BJ (cell line): Measurements from ENCODE around the gene NOM1. TPM values are rescaled to one million over a fixed set of nuclear protein-coding genes. Genes with fewer than 3 reads are reported as not detected.

Experiments used
- CTCF ChIA-PET: fragments of 350-600 bp; formaldehyde crosslinking; extraction: SDS; loops from one replicate; lab custom pipeline; 2021; ENCODE audit warnings: antibody characterized with exemption, inconsistent platforms; lab: Yijun Ruan, JAX
- POLR2A ChIA-PET: fragments of 300-600 bp; sonication (Branson Sonifier 250); formaldehyde crosslinking; extraction: SDS; loops from one replicate; lab custom pipeline; 2021; ENCODE audit warnings: antibody characterized with exemption; lab: Charles Lee
- DNase-seq: peaks from one replicate; pipeline ENCODE4 v3.0.0-alpha.2; 2011; ENCODE audit warnings: low read depth
- H3K27me3 ChIP-seq: 2 replicates; pipeline ENCODE4 v1.6.0; 2011; ENCODE audit warnings: low read length; ENCODE audit not compliant: control insufficient read depth, insufficient read depth
- H3K36me3 ChIP-seq: 2 replicates; pipeline ENCODE4 v1.5.1; 2011; ENCODE audit warnings: low read length; ENCODE audit not compliant: control insufficient read depth, insufficient read depth
- H3K4me3 ChIP-seq: 2 replicates; pipeline ENCODE4 v1.5.1; 2011; ENCODE audit warnings: low read depth, mild to moderate bottlenecking, control low read depth, low read length
- polyA plus RNA-seq: library from polyadenylated mRNA; depleted of rRNA; stranded (reverse); fragments of >200 nt; gene quantifications from 2 replicates; pipeline ENCODE4 v1.2.3, GENCODE V29; 2011
- TF ChIP-seq, protein P1 (sequence below): IDR thresholded peaks from 2 replicates; pipeline ENCODE4 v1.5.1; 2011; ENCODE audit warnings: low read depth, mild to moderate bottlenecking, control low read depth, inconsistent platforms, low read length, moderate library complexity; ENCODE audit not compliant: insufficient read depth

The NOM1 gene
- polyA plus RNA-seq, 1 experiment = 8.0 TPM

DNA sequence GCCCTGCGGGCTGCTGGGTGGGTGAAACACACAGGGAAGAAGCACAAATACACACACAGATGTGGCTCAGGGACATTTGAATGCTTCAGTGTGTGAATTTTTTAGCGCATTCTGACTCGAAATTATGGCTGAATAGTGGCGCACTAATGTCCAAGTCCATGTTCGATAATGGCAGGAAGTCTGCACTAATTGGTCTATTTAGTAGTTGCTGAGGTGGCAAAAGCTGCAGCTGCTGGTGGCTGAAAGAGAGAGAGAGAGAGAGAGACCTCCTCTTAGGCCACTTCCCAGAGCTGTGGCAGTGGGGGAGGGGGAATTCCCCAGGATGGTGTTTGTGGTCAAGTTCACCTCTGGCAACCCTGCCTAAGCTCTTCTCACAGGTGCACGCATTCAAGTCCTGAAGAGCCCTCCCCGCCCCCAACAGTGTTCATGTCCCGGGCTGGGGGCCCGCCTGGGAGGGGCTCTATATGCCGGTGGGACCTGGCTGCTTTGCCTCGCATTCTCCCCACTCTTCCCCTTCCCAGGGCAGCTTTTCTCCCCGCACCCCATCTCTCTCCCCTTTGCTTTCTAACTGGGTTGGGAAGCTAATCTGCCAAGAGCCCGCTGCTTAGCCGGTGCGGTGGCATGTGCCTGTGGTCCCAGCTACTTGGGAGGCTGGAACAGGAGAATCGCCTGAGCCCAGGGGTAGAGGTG, 67.0 kb downstream of the NOM1 start:
- Histone ChIP-seq H3K4me3 (no peak overlapping the region), H3K36me3 (no peaks in the 10 kb centered on the region), H3K27me3 (peaks cover 77% of the 10 kb centered on the region)
- no peak for DNase-seq
- POLR2A ChIA-PET = no interaction called here
- CTCF ChIA-PET = no interaction called here
- TF ChIP-seq, protein P1, sequence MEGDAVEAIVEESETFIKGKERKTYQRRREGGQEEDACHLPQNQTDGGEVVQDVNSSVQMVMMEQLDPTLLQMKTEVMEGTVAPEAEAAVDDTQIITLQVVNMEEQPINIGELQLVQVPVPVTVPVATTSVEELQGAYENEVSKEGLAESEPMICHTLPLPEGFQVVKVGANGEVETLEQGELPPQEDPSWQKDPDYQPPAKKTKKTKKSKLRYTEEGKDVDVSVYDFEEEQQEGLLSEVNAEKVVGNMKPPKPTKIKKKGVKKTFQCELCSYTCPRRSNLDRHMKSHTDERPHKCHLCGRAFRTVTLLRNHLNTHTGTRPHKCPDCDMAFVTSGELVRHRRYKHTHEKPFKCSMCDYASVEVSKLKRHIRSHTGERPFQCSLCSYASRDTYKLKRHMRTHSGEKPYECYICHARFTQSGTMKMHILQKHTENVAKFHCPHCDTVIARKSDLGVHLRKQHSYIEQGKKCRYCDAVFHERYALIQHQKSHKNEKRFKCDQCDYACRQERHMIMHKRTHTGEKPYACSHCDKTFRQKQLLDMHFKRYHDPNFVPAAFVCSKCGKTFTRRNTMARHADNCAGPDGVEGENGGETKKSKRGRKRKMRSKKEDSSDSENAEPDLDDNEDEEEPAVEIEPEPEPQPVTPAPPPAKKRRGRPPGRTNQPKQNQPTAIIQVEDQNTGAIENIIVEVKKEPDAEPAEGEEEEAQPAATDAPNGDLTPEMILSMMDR = no peak

DNA sequence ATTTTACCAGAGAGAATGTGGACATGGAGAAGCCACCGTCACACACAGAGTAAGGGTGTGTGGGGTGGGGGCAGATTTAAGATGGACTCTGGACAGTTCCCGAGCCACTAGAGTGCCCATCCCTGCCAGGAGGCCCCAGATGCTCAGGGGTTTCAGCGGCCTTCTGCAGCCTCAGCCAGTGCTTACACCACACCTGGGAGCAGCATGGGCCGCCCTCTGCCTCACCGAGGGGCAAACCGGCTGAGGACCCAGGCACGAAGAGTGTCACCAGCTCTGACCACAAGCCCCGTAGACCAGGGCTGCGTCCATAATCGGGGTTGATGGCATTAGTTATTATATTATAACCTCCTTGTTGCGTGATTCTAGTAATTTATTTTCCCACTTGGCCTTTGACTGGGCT, 67.6 kb downstream of the NOM1 start:
- no peak overlapping the region for H3K4me3 ChIP-seq
- H3K27me3 ChIP-seq = peaks cover 78% of the 10 kb centered on the region
- ChIA-PET CTCF (no interaction called here), POLR2A (no interaction called here)
- TF ChIP-seq, protein P1 = no peak
- H3K36me3 ChIP-seq = no peaks in the 10 kb centered on the region
- no peak for DNase-seq

DNA sequence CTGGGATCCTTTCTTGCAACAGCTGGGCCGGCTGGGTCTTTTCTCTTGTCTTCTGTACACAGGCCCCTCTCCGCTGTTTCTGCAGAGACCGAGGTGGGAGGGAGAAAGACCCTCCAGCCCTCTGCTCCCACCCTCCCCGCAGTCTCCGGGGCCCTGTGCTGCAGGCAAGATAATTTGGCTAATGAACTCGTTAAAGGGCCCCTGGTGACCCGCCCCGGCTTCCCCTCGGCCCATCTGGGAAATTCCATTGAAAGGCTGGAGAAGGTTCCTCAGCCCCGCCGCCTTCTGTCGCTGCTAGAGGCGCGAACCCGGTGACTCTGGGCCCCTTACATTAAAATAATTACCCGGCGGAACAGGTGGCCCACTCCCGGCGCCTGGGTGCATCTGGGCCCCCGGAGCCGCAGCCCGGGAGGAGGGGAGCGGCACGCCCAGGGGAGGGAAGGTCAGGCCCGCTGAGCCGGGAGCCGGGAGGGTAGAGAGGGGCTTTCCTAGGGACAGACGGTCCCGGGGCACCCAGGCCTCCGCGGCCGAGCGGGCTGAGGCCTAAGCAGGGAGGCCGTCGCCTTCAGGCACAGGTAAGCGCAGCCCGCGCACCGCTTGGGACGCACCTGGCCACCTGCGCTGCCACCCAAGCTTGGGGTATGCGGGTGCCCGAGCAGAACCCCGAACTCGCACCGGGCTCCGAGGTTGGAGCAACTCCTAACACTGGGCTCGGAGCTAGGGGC, 68.3 kb downstream of the NOM1 start:
- no peaks in the 10 kb centered on the region for H3K36me3 ChIP-seq
- ChIA-PET CTCF (no interaction called here), POLR2A (no interaction called here)
- no peak for DNase-seq
- H3K4me3 ChIP-seq = no peak overlapping the region
- peaks cover 83% of the 10 kb centered on the region for H3K27me3 ChIP-seq
- TF ChIP-seq, protein P1 = no peak

DNA sequence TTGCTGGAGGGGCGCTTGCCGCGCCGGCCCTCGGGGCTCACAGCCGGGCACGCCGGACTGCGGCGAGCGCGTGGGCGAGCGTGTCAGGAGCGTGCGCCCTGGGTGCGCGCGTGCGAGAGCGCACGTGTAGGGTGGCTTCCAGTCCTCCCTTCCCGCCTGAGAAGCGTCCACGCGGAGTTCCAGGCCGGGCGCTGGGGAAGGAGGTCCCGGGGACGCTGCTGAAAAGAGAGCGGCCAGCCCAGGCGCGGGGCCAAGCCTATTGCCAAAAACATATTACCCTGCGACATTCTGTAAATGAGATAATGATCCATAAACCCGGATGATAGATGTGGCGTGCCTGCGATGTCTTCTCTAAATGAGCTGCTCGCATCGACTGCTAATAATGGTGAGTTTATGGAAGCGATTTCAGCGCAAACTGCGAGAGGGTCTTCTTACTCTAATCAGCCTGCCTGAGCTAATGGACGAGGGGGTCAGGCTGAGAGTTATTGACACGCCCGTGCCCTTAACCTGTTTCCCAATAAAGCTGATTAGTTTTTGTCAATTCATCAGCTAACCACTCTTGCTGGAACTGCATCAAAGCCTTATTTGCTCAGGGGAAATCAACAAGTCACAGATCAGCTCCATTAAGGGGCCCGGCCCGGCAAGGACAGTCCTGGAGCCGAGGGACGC, 69.0 kb downstream of the NOM1 start:
- H3K4me3 ChIP-seq = no peak overlapping the region
- peaks cover 84% of the 10 kb centered on the region for H3K27me3 ChIP-seq
- CTCF ChIA-PET = no interaction called here
- no peaks in the 10 kb centered on the region for H3K36me3 ChIP-seq
- POLR2A ChIA-PET = no interaction called here
- TF ChIP-seq, protein P1 = no peak
- DNase-seq = no peak

DNA sequence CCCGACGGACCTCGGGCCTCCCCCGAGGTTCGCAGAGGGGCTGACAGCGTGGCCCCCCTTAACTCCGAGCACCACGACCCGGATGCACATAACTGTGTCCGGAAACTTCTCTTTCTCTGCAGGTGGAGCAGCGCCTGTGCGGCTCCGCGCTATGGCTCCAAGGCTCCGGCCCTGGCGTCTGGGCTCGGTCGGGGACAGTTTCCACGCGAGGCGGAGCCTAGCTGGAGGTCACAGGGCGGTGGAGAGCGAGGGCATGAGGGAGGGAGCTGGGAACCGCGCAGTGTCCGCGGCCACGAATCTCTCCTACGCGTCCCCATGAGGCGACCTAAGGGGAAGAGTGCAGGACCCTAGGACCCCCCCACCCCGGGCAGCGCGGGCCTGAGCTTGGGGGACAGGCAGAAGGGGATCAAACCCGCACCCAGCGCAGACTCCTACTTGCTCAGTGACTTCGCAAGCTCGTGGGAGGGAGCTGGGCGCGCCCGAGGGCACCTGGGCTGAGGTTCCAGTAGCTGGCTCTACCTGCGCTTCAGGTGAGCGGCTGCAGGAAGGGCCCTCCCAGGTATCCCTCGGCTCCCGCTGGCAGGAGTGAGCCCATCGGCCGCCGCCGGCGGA, 69.6 kb downstream of the NOM1 start:
- H3K4me3 ChIP-seq = no peak overlapping the region
- POLR2A ChIA-PET = no interaction called here
- peaks cover 79% of the 10 kb centered on the region for H3K27me3 ChIP-seq
- no peak for DNase-seq
- CTCF ChIA-PET = no interaction called here
- H3K36me3 ChIP-seq = no peaks in the 10 kb centered on the region
- TF ChIP-seq, protein P1 = no peak
